Lung microvascular endothelial cell (primary cell): ENCODE data around the gene ACYP1. TPM values are rescaled to one million over a fixed set of nuclear protein-coding genes. Genes with fewer than 3 reads are reported as not detected.
"Not testable (repeated sequence)": the region's sequence is repeated elsewhere in the genome, so short reads cannot be mapped to it uniquely, and the experiment has no call there.

Experiments used
- DNase-seq, 2 donors: peaks; one replicate each; pipeline versions ENCODE4 v3.0.0 to v3.0.0-alpha.2; 2010; ENCODE audit warnings: low read depth in 2 of 2
- total RNA-seq: library from RNA; depleted of rRNA; stranded (reverse); fragments of >200 nt; gene quantifications from 2 replicates; pipeline ENCODE4 v1.2.1, GENCODE V29; 2014

The ACYP1 gene
- total RNA-seq, 1 donor from 2014 or later, result 5.6 TPM

DNA sequence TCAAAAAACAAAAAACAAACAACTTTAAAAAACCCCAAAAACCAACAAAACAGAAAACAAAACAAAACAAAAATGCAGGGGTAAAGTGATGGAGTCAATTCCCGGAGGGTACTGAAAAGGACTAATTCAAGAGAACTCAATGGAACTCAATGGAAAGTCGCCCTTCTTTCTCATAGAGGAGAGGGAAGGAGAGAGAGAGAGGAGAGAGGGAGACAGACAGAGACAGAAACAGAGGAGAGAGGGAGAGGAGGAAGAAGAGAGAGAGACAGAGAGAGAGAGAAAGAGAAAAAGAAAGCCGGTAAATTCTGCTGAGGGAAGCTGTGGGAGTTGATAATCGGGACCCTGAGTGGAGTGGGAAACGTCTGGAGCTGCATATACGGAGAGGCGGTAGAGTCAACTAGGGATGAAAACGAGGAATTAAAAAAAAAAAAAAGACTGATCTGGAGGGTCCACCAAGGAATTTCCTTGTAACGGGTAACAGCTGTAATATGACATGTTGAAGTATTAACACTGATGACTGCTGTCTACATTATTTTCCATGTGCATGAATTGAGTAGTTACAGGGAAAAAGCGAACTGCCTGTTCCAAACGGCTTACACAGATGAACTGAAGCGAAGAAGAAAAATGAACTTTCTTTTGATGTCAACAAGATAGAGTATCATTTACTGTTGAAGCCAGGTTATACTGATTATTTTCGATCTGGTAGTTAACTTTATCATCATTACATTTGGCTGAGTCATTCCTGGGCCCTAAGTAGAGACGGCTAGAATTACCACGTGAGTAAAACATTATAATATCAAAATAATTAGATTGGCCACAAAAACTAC is 4.7 kb upstream of the ACYP1 start:
- no peak for DNase-seq

DNA sequence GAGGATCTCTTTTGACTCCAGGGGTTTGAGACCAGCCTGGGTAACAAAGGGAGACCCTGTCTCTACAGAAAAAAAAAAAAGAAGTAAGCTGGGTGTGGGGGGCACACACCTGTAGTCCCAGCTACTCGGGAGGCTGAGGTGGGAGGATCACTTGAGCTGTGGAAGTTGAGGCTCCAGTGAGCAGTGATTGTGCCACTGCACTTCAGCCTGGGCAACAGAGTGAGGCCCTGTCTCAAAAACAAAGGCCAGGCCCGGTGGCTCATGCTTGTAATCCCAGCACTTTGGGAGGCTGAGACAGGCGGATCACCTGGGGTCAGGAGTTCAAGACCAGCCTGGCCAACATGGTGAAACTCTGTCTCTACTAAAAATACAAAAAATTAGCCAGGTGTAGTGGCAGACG is 3.9 kb upstream of the ACYP1 start:
- DNase-seq, result not testable (repeated sequence)

DNA sequence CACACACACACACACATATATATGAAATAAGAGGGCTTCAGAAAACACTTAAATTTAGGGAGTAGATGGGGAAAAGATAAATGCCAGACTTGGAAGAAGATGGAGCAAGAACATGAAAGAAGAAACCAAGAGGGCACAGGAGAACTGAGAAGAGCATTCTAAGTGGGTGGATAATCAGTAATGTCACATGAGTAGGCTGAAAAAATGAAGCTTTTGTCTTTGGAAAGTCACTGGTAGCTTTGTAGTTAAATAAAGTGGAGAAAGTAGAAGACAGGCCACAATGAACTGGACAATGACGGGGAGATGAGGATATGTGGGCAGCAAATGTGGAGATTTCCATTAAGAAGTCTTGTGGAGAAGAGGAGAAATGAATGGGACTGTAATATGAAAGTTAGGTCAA is 3.4 kb upstream of the ACYP1 start:
- DNase-seq, result no peak

DNA sequence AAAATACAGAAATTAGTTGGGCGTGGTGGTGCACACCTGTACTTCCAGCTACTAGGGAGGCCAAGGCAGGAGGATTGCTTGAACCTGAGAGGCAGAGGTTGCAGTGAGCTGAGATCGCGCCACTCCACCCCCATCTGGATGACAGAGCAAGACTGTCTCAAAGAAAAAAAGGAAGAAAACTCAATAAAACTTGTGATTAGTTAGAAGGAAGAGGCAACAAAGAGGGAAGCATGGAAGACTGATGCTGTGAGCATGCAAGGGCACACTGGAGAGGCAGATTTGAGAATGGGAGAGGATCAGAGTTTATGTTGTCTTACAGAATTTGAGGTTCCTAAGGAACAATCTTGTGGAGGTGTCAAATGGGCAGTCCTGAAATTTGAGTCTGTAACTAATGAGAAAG is 2.9 kb upstream of the ACYP1 start:
- DNase-seq, result no peak

DNA sequence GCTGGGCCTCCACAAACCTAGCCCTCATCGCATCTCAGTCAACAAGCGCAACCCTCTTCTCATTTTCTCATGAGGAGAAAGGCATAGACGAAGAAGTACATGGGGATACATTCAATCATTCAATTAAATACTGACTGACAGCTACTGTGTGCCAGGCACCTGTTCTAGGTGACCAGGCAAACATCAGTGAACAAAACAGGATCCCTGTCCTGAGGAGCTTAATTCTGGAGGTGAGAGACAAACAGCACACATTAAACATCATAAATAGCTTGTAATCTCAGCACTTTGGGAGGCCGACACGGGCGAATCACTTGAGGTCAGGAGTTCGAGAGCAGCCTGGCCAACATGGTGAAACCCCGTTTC is 362 bp upstream of the ACYP1 start:
- no peak for DNase-seq

DNA sequence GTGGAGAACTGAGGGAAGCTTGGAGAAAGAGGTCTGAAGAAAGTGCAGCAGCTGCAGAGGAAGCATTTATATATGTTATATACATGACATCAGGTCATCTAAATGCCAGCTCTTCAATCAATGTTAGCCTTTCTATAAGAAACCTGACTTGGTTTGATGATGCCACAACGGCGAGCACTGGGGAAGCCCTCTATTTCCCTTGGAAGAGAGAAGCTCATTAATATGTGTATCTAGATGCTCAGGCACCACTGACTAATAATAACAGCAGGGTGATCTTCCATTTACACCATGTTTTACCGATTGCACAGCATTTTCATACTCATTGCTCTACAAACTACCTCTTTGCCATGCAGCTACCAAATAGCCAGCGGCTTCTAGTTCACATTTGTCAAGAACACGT is 811 bp downstream of the ACYP1 start:
- no peak for DNase-seq

DNA sequence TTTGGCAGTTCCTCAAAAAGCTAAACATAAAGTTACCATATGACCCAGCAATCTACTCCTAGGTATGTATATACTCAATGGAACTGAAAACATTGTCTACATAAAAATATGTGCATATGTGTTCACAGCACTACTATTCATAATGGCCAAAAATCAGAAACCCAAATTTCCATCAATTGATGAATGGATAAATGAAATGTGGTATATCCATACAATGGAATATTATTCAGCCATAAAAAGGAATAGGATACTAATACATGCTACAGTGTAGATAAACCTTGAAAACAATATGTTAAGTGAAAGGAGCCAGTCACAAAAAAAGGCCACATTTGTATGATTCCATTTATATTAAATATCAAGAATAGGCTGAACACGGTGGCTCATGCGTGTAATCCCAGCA is 3.4 kb downstream of the ACYP1 start:
- DNase-seq, result no peak

DNA sequence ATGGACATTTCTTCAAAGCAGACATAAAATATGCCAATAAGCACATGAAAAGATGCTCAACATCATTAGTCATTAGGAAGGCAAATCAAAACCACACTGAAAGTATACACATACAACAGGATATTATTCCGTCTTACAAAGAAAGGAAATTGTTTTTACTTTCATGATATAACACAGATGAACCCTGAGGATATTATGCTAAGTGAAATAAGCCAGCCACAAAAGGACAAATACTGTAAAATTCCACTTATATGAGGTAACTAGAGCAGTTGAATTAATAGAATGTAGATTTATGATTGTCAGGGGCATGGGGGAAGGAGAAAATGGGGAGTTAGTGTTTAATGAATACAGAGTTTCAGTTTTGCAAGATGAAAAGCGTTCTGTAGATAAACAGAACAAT is 4.2 kb downstream of the ACYP1 start:
- peak in 1 of 2 donors; percentile 69 for DNase-seq

DNA sequence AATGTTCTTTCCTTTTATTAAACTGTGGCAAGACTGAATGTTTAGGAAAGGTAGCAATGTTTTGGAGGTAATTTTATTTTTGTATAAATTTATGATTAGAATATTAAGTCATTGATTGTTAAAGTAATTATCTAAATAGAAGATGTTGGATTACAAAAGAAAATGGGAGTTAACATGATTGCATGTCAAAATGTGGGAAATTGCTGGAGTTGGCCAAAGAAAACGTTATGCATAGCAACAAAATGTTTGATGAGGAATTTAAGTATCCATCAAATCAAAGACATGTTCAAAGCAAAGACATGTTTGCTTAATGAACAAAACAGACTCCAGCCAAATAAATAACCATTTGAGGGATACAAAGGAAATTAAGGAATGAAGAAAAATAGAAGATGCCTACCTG is 9.4 kb downstream of the ACYP1 start:
- DNase-seq, result peak in 1 of 2 donors; percentile 35

DNA sequence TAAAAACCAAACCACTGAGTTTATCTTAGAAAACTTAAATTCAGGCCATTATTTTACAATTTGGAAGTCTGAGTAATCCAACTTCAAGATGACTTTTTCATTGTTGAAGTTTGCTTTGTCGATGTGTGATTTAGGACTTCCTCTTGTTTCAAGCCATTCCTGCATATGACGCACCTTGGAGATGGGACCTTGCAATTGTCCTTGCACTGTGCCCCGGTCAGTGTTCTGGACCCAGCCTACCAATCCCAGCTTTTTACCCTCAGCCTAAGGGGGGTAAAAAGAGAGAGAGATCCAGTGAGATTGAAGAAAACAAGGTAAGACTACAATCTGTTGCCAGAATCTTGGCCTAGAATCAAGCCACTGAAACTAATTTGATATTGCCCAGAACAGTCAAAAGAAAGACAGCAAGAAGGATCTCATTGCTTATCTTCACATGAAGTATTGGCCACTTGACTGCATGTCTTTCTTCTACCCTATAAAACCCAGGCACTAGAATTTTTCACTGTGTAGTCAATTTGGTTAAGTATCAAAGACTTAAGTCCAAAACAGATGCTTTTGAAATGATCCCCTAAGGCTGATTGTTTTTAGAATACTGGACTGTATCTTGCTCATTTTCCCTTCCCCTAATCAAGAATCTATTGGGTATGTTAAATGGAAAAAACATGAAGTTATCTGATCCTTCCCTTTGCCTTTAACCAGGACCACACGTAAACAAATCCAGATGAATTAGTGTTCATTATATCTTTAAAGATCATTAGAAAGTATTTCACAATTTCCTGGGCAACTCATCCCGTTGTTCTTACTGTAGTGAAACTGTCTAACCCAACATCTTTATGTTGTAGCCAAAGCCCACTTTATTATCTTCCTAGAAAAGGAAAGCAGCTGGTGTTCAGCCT is 10.2 kb downstream of the ACYP1 start:
- no peak for DNase-seq

DNA sequence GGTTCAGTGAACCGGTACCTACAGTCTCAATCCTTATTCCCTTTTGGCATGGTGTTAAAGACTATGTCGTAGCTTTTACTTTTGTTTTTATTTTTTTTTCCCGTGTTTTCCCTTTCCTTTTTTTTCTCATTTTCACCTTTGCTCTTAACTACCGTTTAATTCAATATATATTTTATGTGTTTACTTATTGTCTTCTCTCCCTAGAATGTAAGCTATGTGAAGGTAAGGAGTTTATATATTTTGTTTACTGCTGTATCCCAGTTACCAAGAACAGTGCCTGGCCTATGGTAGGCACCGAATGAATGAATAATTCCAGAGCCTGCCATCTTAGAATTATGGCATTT is 12.3 kb downstream of the ACYP1 start:
- no peak for DNase-seq

DNA sequence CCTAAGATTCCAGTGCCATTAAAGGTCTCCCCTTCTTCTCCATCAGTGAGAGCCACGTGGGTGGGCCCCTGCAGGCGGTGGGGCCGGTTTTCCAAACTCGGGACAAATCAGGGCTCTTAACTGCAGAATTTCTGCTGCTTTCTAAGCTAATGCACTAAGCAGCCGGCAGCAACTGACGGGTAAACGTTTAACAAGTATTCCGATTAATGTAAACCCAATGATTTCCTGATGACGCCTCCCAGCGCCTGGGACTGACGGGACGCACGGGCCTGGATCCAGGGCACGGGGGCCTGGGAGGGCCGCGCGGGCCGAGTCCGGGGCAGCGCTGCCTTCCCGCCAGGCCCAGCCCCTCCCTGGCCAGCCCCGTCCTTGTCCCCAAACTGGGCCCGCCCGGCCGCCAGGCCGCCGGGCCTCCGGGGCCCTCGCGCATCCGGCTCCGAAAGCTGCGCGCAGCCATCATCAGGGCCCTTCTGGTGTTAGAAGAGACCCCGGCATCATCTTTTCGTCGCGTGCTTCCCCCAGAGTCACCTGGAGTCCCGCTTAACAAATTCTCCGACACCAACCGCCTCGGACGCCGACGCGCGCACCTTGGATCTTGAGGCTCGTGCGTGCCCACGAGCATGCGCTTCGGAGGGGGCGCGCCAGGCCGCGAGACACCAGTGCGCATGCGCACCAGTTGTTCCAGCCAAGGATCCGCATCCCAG is 12.8 kb downstream of the ACYP1 start, which contains the start of gene MLH3:
Gene MLH3, minus strand, starts transcription at position 616 of the 704 bp plus-strand sequence. CDS start 1,812 bp downstream, outside the sequence.
- peak; percentile 84 for DNase-seq

DNA sequence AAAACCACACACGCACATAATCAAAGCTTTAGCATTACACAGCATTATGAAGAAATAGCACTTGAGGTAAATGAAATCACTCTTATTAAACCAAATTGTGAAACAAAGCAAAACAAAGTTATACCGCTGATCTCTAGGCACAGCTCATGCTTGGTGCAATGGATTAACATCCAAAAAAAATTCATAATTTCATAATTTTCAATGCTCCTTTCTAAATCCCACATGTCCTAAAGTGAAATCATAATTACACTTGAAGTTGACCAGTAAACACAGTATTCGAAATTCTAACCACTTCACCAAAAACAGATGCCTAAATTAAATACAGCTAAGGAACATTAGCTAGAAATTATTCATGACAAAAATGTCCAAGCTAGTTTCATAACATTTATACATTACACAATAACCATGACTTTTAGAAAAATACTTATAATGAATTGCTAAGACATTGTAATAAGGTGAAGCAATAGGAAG is 14.1 kb downstream of the ACYP1 start:
- no peak for DNase-seq

DNA sequence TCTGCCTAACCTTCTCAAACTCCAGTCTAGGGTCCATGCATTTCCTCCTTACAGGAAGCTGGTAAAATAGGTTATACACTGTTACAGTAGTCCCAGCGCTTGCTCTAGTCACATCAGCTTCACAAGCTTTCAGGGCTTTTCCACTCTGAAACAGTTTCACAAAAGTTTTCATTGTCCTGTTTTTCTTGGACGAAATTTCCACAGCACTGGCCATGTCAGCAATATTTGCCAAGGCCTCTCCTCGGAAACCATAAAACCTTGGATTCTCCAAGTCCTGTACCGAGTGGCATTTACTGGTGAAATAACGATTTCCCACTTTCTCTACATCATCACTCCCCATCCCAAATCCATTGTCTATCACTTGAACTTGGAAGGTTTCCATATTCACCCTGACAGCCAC is 14.7 kb downstream of the ACYP1 start:
- peak in 1 of 2 donors; percentile 34 for DNase-seq

DNA sequence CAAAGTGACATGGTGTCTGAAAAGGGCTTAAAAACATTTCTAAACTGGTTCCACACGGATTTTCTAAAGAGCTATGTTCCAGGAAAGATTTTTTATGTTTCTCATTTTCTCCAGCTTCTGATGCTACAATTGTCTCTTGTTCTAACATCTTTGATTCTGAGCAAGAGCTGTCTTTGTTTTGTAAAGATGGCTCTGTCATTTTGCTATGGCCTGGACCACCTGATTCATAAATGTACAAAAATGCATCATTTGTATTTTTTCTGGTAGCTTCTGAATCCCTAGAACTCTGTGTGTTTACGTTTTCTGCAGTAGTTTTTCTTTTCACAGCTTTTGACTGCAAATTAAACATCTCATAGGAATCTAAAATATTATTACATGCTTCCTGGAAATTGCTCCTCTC is 15.7 kb downstream of the ACYP1 start:
- no peak for DNase-seq

DNA sequence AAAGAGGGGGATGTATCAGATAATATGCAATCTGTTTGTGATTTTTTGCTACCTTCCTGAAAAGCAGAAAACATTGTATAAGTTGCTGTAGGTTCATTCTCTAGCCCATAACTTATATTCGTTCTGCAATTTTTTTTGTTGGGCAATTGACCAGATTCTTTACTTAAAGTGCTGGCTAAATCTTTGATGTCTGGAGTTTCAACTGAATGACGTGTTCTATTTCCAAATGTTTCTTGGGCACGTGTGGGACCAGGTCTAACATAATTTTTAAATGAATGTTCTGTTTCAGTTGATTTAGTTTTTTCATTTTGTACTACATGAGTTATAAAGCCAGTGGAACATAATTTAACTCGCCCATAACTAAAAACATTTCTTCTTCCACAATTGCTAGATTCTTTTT is 16.3 kb downstream of the ACYP1 start:
- no peak for DNase-seq

DNA sequence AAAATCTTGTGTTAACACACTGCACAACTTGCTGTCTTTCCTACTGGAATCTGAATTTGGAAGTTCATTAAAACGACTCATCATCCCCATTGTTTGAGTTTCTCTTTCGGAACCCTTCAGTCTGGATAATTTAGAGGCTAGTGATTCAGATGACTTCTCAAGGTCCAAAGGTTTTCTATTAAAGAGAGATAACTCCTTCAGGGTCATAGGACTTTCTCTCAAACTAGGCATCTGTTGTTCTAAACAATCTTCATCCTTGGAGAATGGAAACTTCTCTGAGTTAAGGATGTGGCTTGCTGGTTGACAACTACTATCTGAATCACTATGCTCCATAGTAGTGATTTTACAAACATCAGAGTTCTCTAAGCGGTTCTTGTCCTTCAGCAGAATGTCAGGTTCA is 16.9 kb downstream of the ACYP1 start:
- DNase-seq, result no peak

DNA sequence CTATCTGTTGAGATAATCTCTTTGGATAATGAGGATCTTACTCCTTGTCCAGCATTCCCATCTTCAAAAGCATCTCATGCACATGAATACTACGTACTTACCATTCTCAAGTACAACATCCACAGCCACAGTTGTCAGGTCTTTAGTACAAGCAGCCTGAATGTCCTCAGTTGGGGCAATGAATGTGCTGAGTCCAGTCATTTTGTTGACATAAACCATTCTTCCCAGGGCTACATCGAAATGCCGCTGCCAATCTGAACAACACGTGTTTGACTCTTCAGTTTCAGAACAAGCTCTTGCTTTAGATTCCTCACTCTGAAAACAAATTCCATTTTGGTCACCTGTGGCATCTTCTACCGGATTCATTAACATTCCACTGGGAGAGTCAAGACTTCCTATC is 17.5 kb downstream of the ACYP1 start:
- no peak for DNase-seq

DNA sequence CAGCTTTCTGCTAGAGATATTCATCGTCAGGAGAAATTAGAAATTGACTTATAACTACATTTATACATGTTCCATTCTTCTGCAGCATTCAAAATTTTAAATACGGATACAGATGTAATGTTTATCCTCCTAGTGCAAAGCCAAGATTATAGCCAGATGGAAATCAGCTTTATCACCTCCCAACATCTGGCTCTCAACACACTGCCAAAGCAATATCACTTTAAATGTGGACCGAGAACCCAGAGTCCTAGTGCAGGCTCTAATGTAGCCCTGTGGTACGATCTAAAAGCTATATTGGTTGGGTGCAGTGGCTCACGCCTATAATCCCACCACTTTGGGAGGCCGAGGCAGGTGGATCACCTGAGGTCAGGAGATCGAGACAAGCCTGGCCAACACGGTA is 19.1 kb downstream of the ACYP1 start:
- no peak for DNase-seq

DNA sequence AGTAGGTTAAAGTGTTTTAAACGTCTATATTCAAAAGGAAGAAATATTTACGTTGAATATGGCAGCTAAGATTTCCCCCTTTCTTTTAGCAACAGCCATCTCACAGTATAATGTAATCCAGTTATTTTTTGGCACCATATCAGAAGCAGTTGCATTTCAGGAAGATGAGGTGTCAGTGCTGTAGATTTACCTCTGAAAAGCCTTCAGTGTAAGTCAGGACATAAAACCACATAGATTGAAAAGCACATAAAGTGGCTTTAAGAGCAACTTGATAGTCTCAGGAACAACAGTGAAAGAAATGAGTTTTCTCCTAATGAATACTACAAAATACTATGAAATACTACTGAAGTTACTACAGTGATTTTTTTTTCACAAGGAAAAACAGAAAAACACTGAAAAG is 19.5 kb downstream of the ACYP1 start:
- DNase-seq, result peak; percentile 32 to 72

DNA sequence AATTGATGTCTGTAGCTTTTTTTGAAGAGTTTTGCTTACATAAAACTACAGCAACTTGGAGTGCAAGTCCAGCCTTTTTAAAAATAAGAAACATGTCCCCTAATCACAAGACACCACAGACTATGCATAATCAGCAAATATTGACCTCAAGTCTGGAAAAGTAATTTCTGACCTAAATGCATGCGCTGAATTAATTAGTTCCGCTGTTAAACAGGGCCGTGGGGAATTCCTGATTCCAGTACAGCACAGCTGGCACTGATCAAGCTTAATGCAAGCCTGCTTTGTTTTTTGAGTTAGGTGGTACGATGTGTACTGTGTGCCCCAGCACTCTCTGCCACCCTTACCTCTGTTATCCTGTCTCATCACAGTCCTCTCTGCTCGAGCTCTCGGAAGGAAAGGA is 21.8 kb downstream of the ACYP1 start:
- peak in 1 of 2 donors; percentile 33 for DNase-seq

DNA sequence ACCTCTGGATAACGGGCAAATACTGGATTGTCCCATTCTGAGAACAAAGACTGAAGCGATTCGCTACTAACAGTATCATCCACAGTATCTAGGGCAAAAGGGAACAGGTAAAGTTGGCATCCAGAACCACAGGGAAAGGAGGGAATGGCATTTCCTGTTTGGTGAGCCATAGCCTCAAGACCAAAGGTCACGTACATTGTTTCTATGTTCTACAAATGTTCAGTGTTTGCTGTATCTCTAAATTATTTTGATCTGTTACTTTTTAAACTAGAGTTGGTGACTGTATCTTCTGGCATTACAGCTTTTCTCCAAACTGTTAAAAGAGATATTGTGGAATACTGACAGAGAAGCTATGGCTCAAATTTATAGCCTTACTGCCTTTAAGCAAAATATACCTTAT is 22.2 kb downstream of the ACYP1 start:
- peak; percentile 23 to 58 for DNase-seq
